HG03159 (cell line): ENCODE measurements around the gene AGBL4.
"Not testable (repeated sequence)": the region's sequence is repeated elsewhere in the genome, so short reads cannot be mapped to it uniquely, and the experiment has no call there.

ENCODE experiments used
- ATAC-seq: cut with Tn5 transposase; IDR thresholded peaks from one replicate; pipeline ENCODE4 v1.9.1; 2021; ENCODE audit warnings: mild to moderate bottlenecking, moderate library complexity; ENCODE audit not compliant: unreplicated experiment

Gene AGBL4

GRCh38 chr1:48523558-48523957 lies 1500.2 kb downstream of the AGBL4 start:
- no peak for ATAC-seq

DNA sequence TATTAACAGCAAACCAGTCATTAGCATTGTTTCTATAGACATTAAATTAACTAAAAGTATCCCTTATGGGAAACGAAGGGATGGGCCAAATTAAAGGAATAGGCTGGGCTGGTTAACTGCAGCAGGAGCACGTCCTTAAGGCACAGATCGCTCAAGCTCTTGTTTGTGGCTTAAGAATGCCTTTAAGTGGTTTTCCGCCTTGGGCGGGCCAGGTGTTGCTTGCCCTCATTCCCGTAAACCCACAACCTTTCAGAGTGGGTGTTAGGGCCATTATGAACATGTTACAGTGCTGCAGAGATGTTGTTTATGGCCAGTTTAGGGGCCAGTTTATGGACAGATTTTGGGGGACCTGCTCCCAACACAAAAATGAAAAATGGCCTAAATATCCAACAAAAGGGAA lies 1503.9 kb downstream of the AGBL4 start:
- not testable (repeated sequence) for ATAC-seq

- ATAC-seq: no peak
These were observed 1516.9 kb downstream of the AGBL4 start for GRCh38 chr1:48506870-48507269.

GRCh38 chr1:48500541-48501450 lies 1523.0 kb downstream of the AGBL4 start:
- no peak for ATAC-seq

- ATAC-seq: no peak
These were observed 1524.5 kb downstream of the AGBL4 start for GRCh38 chr1:48499211-48499735.

DNA sequence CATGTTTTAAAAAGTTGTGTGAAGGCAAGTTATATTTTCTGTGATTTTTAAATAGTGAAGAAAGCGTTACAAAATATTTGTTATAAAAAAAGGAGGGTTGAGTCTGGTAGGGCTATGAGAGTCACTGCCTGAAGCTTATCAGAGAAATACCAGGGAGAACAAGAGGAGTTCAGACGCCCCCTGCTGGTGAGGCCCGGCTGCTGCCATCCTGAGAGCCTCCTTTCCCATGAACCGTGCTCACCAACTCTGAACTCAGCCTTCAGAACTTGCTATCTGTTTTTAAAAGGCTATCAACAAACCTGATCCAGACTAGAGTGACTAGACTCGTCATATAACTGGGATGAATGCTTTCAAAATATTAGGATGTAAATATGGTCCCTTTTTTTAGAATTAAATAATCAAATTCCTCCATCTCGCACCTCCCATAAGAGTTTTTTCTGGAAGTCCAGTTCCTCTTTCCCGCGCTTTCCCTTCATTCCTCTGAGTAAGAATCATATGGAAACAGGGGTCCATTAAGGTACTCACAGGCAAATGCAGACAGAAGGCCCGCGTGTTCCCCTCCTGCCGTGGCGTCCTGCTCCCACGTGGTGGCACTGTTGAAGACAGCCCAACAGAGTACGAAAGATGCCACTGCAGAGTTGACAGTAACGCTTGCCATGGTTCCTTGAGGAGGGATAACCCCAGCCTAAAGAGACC lies 1525.5 kb downstream of the AGBL4 start:
- peak; percentile 90 for ATAC-seq

DNA sequence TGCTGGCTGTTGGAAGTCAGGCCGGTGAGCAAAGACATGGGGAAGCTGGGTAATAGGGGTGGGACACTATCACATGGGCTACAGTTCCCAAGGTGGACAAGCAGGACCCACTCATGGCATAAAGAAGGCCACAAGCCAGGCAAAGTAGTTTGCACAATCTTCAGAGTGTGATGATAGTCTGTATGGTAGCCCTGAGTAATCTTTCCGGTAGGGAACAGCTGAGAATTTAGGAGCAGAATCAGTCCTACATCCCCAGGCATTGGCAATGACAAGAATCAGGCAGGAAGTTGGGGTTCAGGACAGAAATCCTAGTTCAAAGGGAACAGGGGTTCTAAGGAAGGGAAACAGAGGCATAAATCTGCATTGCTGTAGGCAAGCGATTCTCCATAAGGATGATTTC lies 1527.8 kb downstream of the AGBL4 start:
- no peak for ATAC-seq

DNA sequence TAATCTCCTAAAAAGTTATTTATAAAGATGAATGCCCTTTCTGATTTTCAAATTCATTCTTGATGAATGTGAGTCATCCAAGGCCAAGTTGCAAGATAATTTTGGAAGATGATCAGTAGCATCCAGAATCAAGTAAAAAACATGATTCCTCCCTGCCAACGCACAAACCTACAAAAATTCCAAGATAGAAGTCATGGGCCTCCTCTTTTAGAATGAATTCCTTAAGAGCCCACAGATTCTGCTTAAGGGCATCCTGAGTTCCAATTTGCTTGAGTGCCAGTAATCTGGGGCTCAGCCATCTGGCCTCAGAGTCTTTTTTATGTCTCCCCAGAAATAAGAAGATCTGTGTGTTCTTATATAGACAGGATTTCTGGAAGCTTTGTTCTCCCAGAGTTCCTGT lies 1528.6 kb downstream of the AGBL4 start:
- ATAC-seq: no peak

DNA sequence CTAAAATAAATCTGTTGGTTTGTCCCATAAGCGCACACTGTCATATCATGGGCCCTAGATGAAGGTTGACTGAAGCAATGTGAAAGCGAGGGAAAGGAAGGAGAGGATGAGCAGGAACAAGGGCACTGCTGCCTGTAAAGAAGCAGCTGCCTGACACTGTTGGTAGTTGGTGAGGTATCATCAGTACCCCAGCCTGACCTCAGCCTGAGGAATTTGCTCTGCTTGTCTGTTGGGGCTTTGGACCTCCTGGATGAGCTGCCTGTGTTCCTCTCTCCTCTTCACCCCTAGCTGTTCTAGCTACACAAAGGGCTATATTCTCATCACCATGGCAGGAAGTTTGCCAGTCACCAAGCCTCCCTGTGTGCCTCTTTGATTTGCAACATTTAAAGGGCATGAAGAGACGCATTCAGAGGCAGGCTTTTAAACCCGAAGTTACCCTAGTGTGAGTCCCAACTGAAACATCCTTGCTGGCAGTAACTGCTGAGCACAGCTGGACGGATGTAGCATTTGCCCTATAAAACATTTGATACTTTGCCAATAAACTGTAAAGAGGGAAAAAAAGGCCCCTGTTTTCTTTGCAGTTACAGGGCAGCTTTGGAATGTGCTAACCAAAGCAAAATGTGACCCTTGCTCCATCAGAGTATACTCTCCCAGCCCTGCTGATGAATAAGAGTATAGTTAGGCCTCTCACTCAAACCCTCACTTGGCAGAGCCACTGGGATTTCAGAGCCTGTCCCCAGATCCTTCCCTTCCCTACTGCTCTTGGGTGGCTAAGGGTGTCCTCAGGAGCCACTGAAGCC lies 1529.6 kb downstream of the AGBL4 start:
- no peak for ATAC-seq

DNA sequence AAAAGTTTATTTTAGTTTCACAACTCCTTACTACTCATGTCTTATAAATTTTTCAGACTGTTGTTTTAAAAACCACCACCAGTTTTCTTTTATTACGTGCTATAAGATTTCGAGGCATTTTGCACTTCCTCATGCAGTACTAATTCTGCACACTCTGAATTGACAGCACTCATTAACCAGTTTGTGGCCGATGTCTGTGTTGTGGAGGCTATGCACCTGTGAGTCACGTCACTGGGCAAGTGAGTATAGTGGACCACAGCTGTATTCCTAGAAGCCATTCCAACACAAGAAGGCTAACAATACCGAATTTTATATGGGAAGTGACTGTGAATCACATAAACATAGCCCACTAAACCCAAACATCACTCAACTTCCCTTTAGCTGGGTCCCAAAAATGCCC lies 1530.7 kb downstream of the AGBL4 start:
- no peak for ATAC-seq

DNA sequence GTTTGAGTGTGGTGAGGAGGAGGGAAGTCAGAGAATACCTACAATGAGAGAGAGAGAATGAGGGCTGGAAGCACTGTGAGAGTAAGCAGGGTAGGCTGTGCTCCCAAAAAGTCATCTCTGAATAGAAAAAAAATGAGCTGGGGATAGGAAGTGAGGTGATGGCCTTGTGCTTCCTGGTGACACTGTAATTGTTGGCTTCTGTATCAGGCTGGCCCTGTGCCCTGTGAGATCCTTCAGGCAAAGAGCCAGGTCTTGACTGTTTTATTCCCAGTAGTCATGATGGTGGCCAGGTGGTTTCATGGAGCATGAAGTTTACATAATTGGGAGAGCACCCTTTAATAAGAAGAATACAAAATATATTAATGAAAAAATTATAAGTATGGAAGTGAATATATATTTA lies 1531.4 kb downstream of the AGBL4 start:
- ATAC-seq: no peak

DNA sequence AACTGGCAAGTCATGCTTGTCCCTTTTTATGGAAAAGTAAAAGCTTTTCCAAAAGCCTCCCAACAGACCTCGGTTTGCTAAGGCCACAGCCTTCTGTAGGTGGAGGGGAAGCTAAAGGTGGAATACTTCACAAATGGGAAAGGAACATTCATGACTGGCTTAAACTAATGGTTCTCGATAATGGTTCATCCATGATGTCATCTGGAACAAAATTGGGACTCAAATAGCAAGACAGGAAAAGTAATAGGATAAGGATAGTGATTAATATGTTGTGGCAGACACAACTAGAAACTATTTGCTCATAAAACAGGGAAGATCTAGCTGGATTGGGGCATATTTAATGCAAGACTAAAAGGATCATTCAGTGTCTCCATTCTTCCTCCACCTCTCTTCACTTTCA lies 1535.0 kb downstream of the AGBL4 start:
- ATAC-seq: no peak
